T-helper 2 cell treated with Interferon-gamma antibody and Interleukin-4, amounts not matched to agents 100 ng/mL and 5 ng/mL, for 36 hours (primary cell): ENCODE data around the gene DHRSX. TPM values are rescaled to one million over a fixed set of nuclear protein-coding genes. Genes with fewer than 3 reads are reported as not detected.
"Not testable (repeated sequence)": the region's sequence is repeated elsewhere in the genome, so short reads cannot be mapped to it uniquely, and the experiment has no call there.

Source experiments
- intact Hi-C: fragments of 100-400 bp; cut with micrococcal nuclease; formaldehyde crosslinking; loops from one replicate; pipeline ENCODE4 v1.15.1; 2023
- total RNA-seq: library from RNA; stranded (reverse); gene quantifications from 2 replicates; pipeline ENCODE4 v1.2.3, GENCODE V29; 2022

Gene DHRSX
- total RNA-seq, result 19.1 and 19.8 TPM in 2 replicates

DNA sequence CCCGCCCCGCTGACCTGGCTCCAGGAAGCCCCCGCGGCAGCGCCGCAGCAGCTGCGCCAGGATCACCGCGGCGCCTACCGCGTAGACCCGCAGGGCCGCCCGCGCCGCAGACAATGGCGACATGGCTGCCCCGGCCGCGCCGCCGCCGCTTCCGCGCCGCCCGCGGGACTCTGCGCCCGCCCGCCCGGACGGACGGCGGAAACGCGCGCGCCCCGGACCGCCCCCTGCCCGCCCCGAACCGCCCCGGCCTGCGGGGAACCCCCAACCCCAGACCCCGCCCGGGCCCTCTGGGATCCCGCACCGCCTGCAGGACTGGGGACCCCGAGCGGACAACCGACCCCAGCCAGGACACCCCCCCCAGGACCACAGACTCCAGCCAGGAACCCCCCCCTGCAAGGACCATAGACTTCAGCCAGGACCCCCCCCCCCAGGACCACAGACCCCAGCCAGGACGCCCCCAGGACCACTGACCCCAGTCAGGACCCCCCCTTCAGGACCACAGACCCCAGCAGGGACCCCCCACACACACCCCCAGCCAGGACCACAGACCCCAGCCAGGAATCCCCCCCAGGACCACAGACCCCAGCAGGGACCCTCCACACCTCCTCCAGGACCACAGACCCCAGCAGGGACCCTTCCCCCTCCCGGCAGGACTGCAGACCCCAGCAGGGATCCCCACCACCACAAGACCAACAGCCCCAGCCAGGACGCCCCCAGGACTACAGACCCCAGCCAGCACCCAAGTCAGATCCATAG, at the start of gene DHRSX, which contains the start of gene ZBED1:
DHRSX (minus strand) TSS at position 174 of the 756 bp plus-strand sequence; CDS start at position 123, 51 bp downstream.
ZBED1 (minus strand) TSS at position 174 of the 756 bp plus-strand sequence. CDS start 10,257 bp downstream, outside the sequence.
- intact Hi-C loops, result loop anchor here (1.0 to 10.0 kb wide), 4 partner anchors 104 to 1109 kb away; partner anchors contain the start of gene SLC25A6

GRCh38 chrX:2549876-2550275, 49.1 kb upstream of the DHRSX start:
- intact Hi-C loops, result no loop called here

DNA sequence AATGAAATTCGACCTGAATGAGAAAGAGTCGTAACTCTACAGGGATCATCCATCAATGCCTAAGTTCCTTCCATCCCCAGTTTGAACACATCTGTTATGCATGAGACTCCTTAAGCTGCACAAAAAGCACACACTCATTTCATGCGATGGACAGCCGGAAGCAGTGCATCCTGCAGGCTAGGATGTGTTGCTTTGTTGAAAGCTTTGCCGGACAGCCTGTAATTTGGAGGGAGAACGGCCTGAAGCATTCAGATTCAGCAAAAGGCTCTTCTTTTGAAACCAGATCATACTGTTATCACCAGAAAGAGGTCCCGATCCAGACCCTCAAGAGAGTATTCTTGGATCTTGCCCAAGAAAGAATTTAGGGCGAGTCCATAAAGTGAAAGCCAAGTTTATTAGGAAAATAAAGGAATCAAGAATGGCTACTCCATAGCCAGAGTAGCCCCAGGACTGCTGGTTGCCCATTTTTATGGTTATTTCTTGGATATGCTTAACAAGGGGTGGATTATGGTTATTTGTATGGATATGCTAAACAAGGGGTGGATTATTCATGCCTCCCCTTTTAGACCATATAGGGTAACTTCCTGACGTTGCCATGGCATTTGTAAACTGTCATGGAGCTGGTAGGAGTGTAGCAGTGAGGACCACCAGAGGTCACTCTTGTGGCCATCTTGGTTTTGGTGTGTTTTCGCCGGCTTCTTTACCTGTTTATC, 48.1 kb upstream of the DHRSX start:
- intact Hi-C loops, result no loop called here

DNA sequence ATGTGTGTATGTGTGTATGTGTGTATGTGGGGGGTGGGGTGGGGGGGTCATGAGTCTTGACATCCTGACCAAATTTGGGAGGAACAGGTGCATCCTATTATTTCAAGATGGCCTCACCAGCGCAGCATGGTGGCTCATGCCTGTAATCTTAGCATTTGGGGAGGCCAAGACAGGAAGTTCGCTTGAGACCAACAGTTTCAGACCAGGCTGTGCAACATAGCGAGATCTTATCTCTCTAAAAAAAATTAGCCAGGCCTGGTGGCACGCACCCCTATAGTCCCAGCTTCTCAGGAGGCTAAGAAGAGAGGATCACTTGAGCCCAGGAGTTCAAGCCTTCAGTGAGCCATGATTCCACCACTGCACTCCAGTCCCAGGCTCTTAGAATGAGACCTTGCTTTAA, 47.0 kb upstream of the DHRSX start:
- intact Hi-C loops, result no loop called here

DNA sequence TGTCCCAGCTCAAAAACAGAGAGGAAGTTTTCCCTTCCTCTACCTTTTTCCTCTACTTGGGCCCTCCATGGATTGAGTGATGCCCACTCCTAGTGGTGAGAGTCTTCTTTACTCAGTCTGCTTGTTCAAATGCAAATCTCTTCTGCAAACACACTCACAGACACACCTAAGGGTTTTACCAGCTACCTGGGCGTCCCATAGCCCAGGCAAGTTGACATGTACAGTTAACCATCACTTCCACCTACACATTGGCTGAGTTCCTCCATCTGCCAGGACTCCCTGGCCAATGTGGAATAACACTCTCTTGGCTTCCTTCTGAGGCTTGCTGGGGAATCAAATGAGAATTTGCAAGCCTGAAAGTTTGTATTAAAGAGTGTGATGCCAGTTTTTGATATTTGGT, 45.7 kb upstream of the DHRSX start:
- intact Hi-C loops, result no loop called here

- intact Hi-C loops, result no loop called here
These were observed 44.4 kb upstream of the DHRSX start for GRCh38 chrX:2545144-2545543.

GRCh38 chrX:2542826-2543521, 42.2 kb upstream of the DHRSX start:
- intact Hi-C loops, result no loop called here

GRCh38 chrX:2541603-2542002, 40.8 kb upstream of the DHRSX start:
- intact Hi-C loops, result no loop called here

- intact Hi-C loops, result no loop called here
These were observed 39.7 kb upstream of the DHRSX start for GRCh38 chrX:2540426-2540947.

DNA sequence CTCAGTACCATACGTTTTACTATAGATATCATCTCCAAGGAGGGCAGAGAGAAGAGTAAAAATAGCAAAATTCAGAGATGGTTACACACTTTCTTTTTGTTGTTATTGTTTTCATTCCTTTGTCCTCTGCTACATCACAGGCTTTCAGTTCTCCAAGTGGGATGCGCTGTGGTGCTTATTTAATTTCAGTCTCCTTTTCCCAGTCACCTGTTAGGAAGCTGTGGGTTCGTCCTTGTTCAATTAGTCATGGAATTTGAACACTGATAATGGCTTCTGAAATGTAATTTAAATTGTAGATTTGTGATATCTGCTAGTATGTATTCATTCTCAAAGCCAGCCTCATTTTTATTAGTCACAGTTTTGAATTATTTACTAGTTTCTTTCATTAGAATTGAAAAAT, 38.8 kb upstream of the DHRSX start:
- intact Hi-C loops, result no loop called here

- intact Hi-C loops, result no loop called here
These were observed 37.4 kb upstream of the DHRSX start for GRCh38 chrX:2538031-2538757.

DNA sequence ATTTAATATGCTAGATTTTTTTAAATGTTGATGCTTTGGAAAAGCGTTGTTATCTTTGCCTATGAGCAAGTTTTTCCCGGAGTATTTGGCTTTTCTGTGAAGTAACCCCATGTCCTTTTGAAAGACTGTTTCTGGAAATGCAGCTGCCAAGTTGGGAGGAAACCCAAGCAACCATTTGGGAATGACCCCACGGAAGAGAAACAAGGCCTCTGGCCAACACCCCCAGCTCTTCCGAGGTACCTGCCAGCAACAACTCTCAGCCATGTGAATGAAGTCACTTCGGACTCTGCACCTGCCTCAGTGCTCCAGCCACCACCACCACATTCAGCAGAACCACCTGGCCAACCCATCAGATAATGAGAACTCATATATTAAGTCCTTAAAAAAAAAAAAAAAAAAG, 36.2 kb upstream of the DHRSX start:
- intact Hi-C loops, result no loop called here

DNA sequence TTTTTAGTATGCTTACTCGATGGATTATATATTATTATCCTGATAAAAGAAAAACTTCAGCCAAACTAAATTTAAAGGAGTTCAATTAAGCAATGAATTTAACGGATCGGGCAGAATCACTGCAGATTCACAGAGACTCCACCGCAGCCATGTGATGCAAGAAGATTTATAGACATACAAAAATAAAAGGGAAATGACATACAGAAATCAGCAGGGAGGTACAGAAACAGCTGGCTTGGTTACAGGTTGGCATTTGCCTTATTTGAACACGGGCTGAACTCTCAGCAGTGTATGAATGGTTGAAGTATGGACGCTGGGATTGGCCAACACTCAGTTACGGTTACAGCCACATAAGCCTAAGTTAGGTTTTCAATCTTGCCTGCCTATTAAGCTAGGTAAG, 35.4 kb upstream of the DHRSX start:
- intact Hi-C loops, result no loop called here

DNA sequence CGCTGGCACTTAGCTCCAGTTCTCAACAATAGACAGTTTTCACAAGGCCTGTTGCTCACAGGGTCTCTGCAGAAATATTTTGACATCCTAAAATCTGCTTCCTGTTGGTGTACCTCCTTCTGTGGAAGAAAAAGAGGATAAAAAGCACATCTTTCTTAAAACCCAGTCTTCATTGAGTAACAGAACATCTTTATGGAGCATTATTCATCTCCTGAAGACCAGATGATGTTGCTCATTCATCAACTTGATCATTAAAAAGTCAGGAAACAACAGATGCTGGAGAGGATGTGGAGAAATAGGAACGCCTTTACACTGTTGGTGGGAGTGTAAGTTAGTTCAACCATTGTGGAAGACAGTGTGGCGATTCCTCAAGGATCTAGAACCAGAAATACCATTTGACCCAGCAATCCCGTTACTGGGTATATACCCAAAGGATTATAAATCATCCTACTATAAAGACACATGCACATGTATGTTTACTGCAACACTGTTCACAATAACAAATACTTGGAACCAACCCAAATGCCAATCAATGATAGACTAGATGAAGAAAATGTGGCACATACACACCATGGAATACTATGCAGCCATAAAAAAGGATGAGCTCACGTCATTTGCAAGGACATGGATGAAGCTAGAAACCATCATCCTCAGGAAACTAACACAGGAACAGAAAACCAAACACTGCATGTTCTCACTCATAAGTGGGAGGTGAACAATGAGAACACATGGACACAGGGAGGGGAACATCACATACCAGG, 33.7 kb upstream of the DHRSX start:
- intact Hi-C loops, result not testable (repeated sequence)

DNA sequence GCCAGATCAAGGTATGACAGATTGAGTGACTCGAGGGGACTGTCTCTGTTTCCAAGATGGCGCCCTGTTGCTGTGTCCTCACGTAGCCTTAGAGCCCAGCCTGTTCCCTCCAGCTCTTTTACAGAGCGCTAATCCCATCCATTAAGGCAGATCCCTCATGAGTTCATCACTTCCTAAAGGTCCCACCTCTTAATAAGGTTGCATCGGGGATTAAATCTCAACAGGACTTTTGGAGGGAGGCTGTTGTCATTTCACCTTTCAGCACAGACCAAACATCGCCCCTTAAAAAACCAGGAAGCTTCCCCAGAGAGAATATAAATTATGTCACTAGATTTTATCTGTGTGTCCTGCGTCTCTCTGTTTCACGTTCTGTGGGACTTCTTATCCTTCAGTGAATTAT, 32.6 kb upstream of the DHRSX start:
- intact Hi-C loops, result no loop called here

- intact Hi-C loops, result no loop called here
These were observed 25.6 kb upstream of the DHRSX start for GRCh38 chrX:2526390-2526789.

- intact Hi-C loops, result no loop called here
These were observed 23.1 kb upstream of the DHRSX start for GRCh38 chrX:2523911-2524310.

GRCh38 chrX:2521927-2522386, 21.2 kb upstream of the DHRSX start:
- intact Hi-C loops, result no loop called here

GRCh38 chrX:2521092-2521926, 20.5 kb upstream of the DHRSX start:
- intact Hi-C loops, result no loop called here
